Hematopoietic multipotent progenitor cell (in vitro differentiated cells): ENCODE results near the gene CEP85L. TPM values are rescaled to one million over a fixed set of nuclear protein-coding genes. Genes with fewer than 3 reads are reported as not detected.
"Not testable (repeated sequence)": the region's sequence is repeated elsewhere in the genome, so short reads cannot be mapped to it uniquely, and the experiment has no call there.

ENCODE experiments used
- DNase-seq, 3 donors: peaks; one replicate each; pipeline ENCODE4 v3.0.0-alpha.2; 2011 to 2015; ENCODE audit warnings: low read depth in 2 of 3, low spot score in 2 of 3
- total RNA-seq: library from RNA; depleted of rRNA; stranded (reverse); fragments of >200 nt; gene quantifications from one replicate; pipeline ENCODE4 v1.2.3, GENCODE V29; 2012

Gene CEP85L
- total RNA-seq, 1 donor = 15.3 TPM

GRCh38 chr6:118436482-118436881, 214.9 kb downstream of the CEP85L start:
- DNase-seq = no peak

GRCh38 chr6:118434147-118434546, 217.2 kb downstream of the CEP85L start:
- not testable (repeated sequence) for DNase-seq

DNA sequence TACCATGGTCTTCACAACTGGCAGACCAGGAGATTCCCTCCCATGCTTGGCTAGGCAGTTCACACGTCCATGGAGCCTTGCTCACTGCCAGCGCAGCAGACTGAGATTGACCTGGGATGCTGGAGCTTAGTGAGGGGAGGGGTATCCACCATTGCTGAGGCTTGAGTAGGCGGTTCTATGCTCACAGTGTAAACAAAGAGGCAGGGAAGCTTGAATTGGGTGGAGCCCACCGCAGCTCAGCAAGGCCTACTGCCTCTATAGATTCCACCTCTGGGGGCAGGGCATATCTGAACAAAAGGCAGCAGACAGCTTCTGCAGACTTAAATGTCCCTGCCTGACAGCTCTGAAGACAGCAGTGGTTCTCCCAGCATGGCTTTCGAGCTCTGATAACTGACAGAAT, 230.1 kb downstream of the CEP85L start:
- not testable (repeated sequence) for DNase-seq

GRCh38 chr6:118419448-118420394, 231.7 kb downstream of the CEP85L start:
- no peak for DNase-seq

Other genes starting within 250 kb of the CEP85L start
- not detected for gene PLN, start 103.3 kb downstream of the CEP85L start, total RNA-seq
- 9.4 TPM for gene ASF1A, start 242.6 kb upstream of the CEP85L start, total RNA-seq